ENCODE data around the gene OTX2.

The OTX2 gene

GRCh38 chr14:56810147-56810719, at the start of gene OTX2:
TSS of gene OTX2 (minus strand) at chr14:56810479. CDS start at chr14:56805456, 5,023 bp downstream.
- no peak for DNase-seq

- no peak for DNase-seq
These were observed 48.1 kb upstream of the OTX2 start for GRCh38 chr14:56858422-56858821.

- DNase-seq: no peak
These were observed 46.9 kb upstream of the OTX2 start for GRCh38 chr14:56857216-56857615.

- no peak for DNase-seq
These were observed 45.7 kb upstream of the OTX2 start for GRCh38 chr14:56855891-56856461.

GRCh38 chr14:56854325-56854724, 44.0 kb upstream of the OTX2 start:
- DNase-seq: no peak

DNA sequence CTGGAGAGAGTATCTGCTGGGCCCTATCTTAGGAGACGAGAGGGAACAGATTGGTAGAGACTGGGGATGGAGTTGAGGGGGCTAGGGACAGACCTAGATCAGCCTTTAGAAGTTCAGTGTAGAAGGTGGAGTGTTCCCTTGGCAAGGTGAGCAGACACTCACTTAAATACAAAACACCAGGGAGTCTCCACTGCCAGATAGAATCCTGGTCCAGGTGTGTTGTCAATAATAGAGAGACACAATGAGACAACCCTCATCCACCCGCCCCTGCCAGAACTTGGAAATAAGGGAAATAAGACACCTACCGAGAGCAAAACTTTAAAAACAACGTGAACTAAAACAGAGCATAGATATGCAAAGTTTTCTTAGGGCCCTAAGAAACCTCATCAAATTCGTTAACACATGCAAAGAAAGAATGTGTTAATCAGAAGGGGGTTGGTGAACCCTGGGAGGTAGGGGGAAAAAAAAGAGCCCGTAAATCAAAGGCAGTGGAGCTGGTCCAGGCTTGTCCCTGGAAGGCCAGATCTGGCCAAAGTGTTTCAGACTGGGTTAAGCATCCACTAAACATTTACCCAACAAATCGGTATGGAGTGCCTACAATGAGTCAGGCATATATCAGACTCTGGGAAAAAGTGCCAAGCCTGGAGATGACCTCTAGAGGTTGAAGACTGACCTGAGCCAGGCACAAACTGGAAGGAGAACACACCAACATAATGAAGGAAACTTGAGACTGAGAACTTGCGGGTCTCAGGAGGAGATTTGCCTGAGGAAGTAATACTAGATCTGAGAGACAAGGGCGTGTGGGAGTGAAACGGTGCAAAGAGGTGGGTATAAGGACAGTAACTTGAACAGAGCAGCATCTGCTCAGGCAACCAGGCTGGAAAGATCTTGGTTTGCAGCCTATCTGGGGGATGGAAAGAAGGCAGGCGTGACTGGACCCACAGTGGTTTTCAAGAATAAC, 37.0 kb upstream of the OTX2 start:
- no peak for DNase-seq

DNA sequence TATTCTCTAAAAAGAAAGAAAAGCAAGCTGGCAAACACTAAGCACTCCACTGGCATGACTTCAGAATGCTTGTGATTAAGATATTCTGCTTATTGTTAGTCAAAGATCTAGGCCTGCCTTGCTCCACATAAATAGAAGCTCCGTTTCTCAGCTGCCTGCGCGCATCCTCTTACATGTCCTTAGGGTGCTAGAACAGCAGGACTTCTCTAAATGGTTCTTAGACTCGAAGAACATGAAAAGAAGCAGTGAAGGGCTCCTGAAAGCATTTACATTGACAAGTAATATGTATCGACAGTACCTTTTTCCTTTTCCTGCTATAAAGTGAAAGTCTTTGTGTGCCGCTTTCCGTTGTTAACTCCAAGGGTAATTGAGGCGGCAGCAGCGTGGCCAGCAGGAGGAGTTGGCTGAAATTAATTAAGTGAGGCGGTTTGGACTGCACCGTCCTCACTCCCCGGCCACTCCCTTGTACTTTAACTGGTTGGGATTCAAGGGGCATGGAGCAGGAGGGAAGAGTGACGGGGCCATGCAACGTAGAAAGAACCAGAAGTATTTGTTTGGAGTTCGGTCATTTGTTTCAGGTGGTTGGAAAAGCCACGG, 34.2 kb upstream of the OTX2 start:
- no peak for DNase-seq

GRCh38 chr14:56841611-56842010, 31.3 kb upstream of the OTX2 start:
- DNase-seq: no peak

- DNase-seq: no peak
These were observed 29.9 kb upstream of the OTX2 start for GRCh38 chr14:56840221-56840620.

DNA sequence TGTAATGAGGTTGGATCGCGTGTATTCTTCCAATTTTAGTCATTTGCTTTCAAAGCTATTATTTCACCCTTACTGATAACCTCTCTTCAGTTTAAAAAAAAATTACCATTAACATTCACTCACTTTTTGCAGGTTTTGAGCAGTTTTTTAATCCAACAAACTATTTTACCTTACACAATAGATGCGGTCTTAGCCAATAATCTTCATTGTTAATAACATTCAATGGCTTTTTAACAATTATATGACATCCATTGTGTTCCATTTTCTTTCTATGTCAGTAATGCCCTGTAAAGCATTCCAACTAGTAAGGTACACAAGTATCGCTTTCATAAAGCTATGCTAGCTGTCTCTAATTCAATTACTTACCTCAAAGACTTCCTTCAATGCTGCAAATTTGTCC, 18.9 kb upstream of the OTX2 start:
- no peak for DNase-seq

- DNase-seq: no peak
These were observed 15.9 kb upstream of the OTX2 start for GRCh38 chr14:56826214-56826613.

DNA sequence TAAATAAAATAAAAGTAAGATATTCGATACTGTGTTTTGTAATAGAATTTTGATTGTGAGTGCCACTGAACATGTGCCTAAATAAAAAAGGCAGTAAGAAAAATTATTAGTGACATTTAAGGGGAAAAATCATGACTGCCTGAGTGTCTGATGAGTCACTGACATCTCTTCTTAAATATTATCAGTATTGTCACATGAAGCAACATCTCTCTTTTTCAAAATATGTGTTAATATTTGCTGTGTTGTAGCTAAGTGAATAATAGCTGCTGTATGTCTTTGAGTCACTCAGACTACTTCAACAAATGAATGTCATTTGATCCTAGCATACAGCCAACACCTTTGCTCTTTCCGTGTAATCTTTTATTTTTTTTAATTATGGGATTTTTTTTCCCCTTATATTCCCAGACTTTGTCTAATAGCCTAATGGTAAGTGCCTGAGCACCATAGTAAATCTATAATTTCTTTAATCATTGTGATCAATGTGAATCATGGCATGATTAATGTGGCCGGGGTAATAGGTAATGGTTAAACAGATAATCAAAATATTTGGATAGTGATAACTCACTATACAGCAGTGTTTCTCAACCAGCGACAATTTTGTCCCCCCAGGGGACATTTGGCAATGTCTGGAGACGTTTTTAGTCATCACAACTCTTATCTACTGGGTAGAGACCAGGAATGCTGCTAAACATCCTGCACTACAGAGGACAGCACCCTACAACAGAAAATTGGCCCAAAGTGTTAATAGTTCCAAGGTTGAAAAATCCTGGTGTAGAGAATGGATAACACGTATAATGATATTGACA, 11.7 kb upstream of the OTX2 start:
- no peak for DNase-seq

- no peak for DNase-seq
These were observed 10.9 kb upstream of the OTX2 start for GRCh38 chr14:56821177-56821576.

DNA sequence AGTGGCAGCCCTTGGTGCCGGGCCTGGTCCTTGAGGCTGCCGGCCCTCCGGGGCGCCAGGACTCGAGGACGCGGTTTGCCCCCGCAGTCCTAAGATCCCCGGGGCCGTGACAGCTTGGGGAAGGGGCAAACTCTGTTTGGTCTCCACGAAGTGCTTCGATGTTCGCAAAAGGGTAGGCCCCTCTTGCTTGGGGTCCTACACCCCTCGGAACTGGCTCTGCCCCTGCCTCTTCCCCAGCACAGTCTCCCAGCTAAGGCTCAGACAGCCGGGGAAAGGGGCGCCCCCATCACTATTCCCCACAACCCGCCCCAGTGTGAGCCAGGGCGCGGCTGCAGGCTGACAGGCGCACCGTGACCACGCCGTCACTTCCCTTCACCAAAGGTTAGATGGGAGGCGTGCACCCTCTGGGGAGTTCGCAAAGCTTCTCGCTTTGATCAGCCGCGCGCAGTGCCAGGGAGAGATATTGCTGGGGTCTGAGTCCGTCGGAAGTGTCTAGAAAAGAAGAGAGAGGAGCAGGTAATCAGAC, 7.2 kb upstream of the OTX2 start:
- DNase-seq: no peak

GRCh38 chr14:56816574-56817391, 6.5 kb upstream of the OTX2 start:
- DNase-seq: no peak

DNA sequence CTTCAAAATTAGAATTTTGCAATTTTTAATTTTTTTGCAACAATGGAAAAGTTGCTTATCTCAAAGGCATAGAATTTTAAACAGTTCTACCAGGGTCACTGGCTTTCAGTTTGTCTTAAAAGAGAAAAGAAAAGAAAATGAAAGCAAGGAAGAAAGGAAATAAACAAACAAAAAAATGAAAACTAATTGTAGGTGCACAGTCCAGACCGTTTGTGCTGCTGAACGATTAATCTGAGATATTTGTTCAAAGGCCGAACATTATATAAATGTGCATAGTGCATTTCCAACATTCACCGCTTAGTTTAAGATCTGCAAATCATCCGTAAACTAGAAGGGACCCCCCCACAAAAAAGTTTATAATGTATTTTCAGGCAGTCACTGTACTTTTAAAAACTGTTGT, 5.5 kb upstream of the OTX2 start:
- DNase-seq: no peak

DNA sequence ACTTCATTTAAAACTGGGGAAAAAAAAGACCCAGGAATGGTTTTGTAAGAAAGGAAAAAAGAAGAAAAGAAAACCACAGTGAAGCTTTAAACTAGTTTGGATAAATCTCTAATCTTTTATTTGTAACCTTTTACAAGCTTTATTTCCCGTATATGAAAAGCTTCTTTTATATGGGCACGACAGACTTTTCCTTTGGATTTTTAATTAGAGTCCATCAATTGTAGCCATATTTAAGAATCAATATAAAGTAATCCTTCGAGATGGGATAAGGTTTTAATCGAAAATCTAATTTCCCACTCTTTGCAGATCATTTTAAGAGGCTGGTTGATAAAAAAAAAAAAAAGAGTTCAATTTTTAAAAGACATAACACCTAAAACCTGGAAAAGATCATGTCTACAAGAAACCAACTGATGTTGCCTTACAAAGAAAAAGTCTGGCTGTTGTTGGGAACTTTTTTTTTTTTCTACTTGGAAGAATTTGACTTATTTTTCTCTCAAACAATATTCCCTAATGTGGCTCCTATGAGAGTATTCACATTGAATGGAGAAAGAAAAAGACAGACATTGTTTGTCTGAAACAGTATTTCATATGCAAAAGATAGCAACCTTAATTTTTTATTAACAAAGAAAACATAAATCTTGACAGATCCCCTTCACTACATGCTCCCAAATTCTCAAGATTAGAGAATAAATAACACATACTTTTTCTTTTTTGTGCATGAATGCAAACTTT, 4.9 kb upstream of the OTX2 start:
- DNase-seq: no peak

- DNase-seq: no peak
These were observed 4.3 kb upstream of the OTX2 start for GRCh38 chr14:56814519-56814959.

DNA sequence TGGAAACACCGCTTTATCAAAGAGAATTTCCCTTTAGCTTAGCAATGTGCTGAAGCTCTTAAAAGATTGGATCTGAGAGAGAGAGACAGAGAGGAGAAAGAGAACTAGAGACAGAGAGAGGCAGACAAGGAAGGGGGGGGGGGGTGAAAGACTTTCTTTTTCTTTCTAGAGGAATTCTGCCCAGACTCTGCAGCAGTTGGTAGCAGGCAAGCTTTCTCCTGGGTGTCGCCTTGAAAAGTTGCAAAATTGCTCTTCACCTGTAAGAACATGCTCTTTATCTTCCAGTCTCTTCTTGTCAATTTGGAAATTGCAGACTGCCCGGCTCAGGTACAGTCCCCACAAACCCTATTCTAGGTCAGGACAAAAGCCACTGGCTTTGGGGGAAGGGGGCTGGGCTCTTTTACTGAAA, 2.9 kb upstream of the OTX2 start:
- no peak for DNase-seq

DNA sequence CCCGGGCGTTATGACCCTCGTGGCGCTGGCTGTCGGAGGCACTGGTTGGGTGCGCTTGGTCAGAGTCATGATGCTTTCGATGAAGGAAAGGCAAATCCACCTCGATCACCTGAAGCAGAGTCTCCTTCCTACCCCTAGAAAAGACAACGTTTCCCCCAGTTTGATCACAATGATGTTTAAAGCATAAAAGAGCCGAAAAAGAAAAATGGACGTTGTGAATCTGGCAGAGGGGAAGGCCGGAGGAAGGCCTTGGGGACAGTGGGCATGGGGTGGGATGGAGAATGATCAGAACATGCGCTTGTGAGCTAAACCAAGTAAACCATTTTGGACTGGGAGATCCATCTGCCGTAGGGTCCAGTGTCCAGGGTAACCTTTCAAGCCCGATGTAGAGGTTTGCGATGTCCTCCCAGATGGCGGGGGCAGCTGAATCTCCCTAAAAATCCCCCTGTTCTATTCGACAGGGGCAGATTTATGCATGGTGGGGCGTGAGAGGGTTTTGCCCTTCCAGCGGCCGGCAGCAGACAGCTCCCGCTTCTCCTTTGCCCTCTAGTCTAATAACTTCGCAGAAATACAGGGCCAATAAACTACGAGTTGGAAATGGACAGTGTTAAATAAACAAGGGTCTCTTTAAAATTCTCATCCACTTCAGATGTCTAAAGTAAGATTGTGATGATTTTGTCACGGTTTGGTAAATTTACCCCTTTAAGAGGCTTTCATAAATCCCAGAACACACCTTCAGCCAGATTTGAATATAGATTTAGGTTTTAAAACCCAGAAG, 2.3 kb upstream of the OTX2 start:
- DNase-seq: no peak
